HEK293 (cell line): Measurements from ENCODE around the gene TMEM218.

Experiments
- CTCF ChIA-PET: fragments of 350-600 bp; formaldehyde crosslinking; extraction: SDS; loops from one replicate; lab custom pipeline; 2021; ENCODE audit warnings: antibody characterized with exemption; lab: Yijun Ruan, JAX
- POLR2A ChIA-PET: fragments of 300-600 bp; formaldehyde crosslinking; extraction: SDS; loops from one replicate; lab custom pipeline; 2020; ENCODE audit warnings: antibody characterized with exemption, inconsistent platforms; lab: Yijun Ruan, JAX
- H3K27ac ChIP-seq: fragments of 200-500 bp; sonication (Bioruptor generic); 2 replicates; pipeline ENCODE4 v1.5.1; 2014; ENCODE audit warnings: low read depth, low read length, control low read depth, inconsistent platforms; ENCODE audit errors: extremely low read depth
- H3K36me3 ChIP-seq, 2 experiments: fragments of 200-500 bp in 1 of 2; sonication (Bioruptor generic) in 1 of 2; 1 replicate in 1 of 2; 2 replicates in 1 of 2; pipeline ENCODE4 v1.5.1; 2014 to 2017; ENCODE audit warnings: inconsistent platforms in 2 of 2, low read length in 2 of 2; ENCODE audit not compliant: control insufficient read depth in 2 of 2, insufficient read depth in 1 of 2
- H3K4me1 ChIP-seq: fragments of 200-500 bp; sonication (Bioruptor generic); 2 replicates; pipeline ENCODE4 v1.5.1; 2014; ENCODE audit warnings: mild to moderate bottlenecking, low read length, inconsistent platforms; ENCODE audit not compliant: control insufficient read depth, insufficient read depth
- H3K4me3 ChIP-seq: 2 replicates; pipeline ENCODE4 v1.5.1; 2011; ENCODE audit warnings: low read depth, mild to moderate bottlenecking, control low read depth, low read length, moderate library complexity
- H3K9me3 ChIP-seq: fragments of 200-500 bp; sonication (Bioruptor generic); 2 replicates; pipeline ENCODE4 v1.5.1; 2014; ENCODE audit warnings: low read depth, low read length, inconsistent platforms; ENCODE audit not compliant: control insufficient read depth, insufficient read depth
- IKZF3 ChIP-seq: fragments of 450-650 bp; IDR thresholded peaks from 2 replicates; pipeline ENCODE4 v1.5.0; 2018; ENCODE audit warnings: missing biosample characterization, mild to moderate bottlenecking, missing genetic modification characterization, moderate library complexity
- KLF16 ChIP-seq: fragments of 450-650 bp; formaldehyde crosslinking; IDR thresholded peaks from 2 replicates; pipeline ENCODE4 v1.5.1; 2017; ENCODE audit warnings: missing biosample characterization, missing genetic modification characterization
- MZF1 ChIP-seq: fragments of 450-650 bp; formaldehyde crosslinking; IDR thresholded peaks from 2 replicates; pipeline ENCODE4 v1.5.1; 2017; ENCODE audit warnings: missing biosample characterization, missing genetic modification characterization, borderline replicate concordance
- ZNF248 ChIP-seq: fragments of 450-650 bp; formaldehyde crosslinking; IDR thresholded peaks from 2 replicates; pipeline ENCODE4 v1.5.1; 2017; ENCODE audit warnings: missing biosample characterization, missing genetic modification characterization
- ZNF404 ChIP-seq: fragments of 450-650 bp; formaldehyde crosslinking; IDR thresholded peaks from 2 replicates; pipeline ENCODE4 v1.5.1; 2017; ENCODE audit warnings: missing biosample characterization, missing genetic modification characterization
- ZNF521 ChIP-seq: fragments of 450-650 bp; formaldehyde crosslinking; IDR thresholded peaks from 2 replicates; pipeline ENCODE4 v1.5.1; 2017; ENCODE audit warnings: missing biosample characterization, mild to moderate bottlenecking, missing genetic modification characterization
- ZNF624 ChIP-seq: fragments of 450-650 bp; formaldehyde crosslinking; IDR thresholded peaks from 2 replicates; pipeline ENCODE4 v1.5.1; 2017; ENCODE audit warnings: missing biosample characterization, missing genetic modification characterization
- ZNF654 ChIP-seq: fragments of 450-650 bp; formaldehyde crosslinking; IDR thresholded peaks from 2 replicates; pipeline ENCODE4 v1.5.1; 2016; ENCODE audit warnings: low read depth, missing biosample characterization, missing genetic modification characterization
- ZNF664 ChIP-seq: fragments of 450-650 bp; formaldehyde crosslinking; IDR thresholded peaks from 2 replicates; pipeline ENCODE4 v1.5.1; 2016; ENCODE audit warnings: missing biosample characterization, missing genetic modification characterization
- ZNF837 ChIP-seq: fragments of 450-650 bp; formaldehyde crosslinking; IDR thresholded peaks from 2 replicates; pipeline ENCODE4 v1.5.1; 2016; ENCODE audit warnings: missing biosample characterization, missing genetic modification characterization
- TF ChIP-seq, protein P1 (sequence below): fragments of 450-650 bp; formaldehyde crosslinking; IDR thresholded peaks from 2 replicates; pipeline ENCODE4 v1.5.1; 2016; ENCODE audit warnings: missing biosample characterization, missing genetic modification characterization, borderline replicate concordance
- TF ChIP-seq, protein P2 (sequence below): fragments of 450-650 bp; formaldehyde crosslinking; IDR thresholded peaks from 2 replicates; pipeline ENCODE4 v1.5.1; 2016; ENCODE audit warnings: missing biosample characterization, missing genetic modification characterization
- TF ChIP-seq, protein P3 (sequence below): fragments of 450-650 bp; formaldehyde crosslinking; IDR thresholded peaks from 2 replicates; pipeline ENCODE4 v1.5.1; 2016; ENCODE audit warnings: missing biosample characterization, missing genetic modification characterization
- TF ChIP-seq, protein P4 (sequence below): fragments of 450-650 bp; formaldehyde crosslinking; IDR thresholded peaks from 2 replicates; pipeline ENCODE4 v1.5.1; 2016; ENCODE audit warnings: missing biosample characterization, missing genetic modification characterization
- TF ChIP-seq, protein P5 (sequence below): fragments of 450-650 bp; formaldehyde crosslinking; IDR thresholded peaks from 2 replicates; pipeline ENCODE4 v1.5.1; 2016; ENCODE audit warnings: missing biosample characterization, missing genetic modification characterization, borderline replicate concordance

Gene TMEM218

DNA sequence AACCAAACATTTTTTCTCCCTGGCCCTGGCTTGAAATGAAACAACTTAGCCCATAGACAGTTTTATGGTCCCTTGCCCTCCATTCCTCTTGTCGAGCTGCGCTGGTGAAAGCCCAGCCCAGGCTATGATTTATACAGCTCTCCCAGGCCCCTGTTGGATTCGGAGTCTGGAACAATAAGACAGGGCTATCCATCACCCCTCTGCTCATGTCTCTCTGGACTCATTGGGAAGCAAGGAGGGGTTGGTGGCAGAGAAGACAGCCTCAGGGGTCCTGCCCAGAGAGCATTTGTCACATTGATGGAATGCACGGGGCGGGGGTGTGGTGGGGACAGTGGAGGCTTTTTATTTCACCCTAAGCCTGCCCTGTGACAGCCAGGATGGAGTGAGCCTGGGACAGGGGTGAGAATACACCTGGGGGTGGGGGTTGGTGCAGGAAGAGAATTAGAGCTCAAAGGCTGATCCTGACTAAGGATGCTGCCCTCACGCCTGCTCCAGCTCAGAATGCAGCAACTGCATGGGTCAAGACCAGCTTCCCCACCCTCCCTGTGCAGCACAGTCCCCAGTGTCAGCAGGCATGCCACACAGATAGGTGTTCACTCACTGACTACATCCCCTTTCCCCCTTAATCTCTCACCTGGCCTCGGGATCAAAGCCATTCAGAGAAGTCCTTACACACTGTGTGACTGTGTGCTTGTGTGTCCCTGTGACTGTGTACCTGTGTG lies 43.1 kb upstream of the TMEM218 start (continued):
- TF ChIP-seq, protein P1, sequence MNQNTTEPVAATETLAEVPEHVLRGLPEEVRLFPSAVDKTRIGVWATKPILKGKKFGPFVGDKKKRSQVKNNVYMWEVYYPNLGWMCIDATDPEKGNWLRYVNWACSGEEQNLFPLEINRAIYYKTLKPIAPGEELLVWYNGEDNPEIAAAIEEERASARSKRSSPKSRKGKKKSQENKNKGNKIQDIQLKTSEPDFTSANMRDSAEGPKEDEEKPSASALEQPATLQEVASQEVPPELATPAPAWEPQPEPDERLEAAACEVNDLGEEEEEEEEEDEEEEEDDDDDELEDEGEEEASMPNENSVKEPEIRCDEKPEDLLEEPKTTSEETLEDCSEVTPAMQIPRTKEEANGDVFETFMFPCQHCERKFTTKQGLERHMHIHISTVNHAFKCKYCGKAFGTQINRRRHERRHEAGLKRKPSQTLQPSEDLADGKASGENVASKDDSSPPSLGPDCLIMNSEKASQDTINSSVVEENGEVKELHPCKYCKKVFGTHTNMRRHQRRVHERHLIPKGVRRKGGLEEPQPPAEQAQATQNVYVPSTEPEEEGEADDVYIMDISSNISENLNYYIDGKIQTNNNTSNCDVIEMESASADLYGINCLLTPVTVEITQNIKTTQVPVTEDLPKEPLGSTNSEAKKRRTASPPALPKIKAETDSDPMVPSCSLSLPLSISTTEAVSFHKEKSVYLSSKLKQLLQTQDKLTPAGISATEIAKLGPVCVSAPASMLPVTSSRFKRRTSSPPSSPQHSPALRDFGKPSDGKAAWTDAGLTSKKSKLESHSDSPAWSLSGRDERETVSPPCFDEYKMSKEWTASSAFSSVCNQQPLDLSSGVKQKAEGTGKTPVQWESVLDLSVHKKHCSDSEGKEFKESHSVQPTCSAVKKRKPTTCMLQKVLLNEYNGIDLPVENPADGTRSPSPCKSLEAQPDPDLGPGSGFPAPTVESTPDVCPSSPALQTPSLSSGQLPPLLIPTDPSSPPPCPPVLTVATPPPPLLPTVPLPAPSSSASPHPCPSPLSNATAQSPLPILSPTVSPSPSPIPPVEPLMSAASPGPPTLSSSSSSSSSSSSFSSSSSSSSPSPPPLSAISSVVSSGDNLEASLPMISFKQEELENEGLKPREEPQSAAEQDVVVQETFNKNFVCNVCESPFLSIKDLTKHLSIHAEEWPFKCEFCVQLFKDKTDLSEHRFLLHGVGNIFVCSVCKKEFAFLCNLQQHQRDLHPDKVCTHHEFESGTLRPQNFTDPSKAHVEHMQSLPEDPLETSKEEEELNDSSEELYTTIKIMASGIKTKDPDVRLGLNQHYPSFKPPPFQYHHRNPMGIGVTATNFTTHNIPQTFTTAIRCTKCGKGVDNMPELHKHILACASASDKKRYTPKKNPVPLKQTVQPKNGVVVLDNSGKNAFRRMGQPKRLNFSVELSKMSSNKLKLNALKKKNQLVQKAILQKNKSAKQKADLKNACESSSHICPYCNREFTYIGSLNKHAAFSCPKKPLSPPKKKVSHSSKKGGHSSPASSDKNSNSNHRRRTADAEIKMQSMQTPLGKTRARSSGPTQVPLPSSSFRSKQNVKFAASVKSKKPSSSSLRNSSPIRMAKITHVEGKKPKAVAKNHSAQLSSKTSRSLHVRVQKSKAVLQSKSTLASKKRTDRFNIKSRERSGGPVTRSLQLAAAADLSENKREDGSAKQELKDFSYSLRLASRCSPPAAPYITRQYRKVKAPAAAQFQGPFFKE = no peak
- TF ChIP-seq ZNF248 (tag by site-specific recombination) (no peak), ZNF654 (no peak), ZNF521 (tag by site-specific recombination) (no peak), KLF16 (tag by site-specific recombination) (no peak), ZNF837 (tag by site-specific recombination) (no peak), MZF1 (tag by site-specific recombination) (no peak)
- TF ChIP-seq, protein P2, sequence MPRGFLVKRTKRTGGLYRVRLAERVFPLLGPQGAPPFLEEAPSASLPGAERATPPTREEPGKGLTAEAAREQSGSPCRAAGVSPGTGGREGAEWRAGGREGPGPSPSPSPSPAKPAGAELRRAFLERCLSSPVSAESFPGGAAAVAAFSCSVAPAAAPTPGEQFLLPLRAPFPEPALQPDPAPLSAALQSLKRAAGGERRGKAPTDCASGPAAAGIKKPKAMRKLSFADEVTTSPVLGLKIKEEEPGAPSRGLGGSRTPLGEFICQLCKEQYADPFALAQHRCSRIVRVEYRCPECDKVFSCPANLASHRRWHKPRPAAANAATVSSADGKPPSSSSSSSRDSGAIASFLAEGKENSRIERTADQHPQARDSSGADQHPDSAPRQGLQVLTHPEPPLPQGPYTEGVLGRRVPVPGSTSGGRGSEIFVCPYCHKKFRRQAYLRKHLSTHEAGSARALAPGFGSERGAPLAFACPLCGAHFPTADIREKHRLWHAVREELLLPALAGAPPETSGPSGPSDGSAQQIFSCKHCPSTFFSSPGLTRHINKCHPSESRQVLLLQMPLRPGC (tag by site-specific recombination) = no peak

DNA sequence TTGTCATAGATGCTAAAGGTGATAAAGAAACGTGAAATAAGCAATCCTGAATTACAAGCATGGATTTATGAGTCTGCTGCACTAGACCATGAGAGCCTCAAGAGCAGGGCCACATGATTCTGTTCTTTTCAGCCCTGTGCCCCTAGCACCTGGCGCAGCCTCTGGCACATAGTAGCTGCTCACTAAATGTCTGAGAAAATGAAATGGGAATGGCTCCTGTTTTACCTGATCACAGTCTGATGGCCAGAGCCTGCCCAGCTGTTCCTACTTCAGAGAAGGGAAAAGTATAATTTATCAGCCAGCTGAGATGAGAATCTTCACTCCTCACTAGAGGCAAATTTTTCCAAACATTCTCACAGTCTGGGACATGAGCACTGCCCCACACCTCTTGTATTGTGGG lies 42.4 kb upstream of the TMEM218 start:
- no peaks in the 10 kb centered on the region for H3K4me1 ChIP-seq
- TF ChIP-seq, protein P3, sequence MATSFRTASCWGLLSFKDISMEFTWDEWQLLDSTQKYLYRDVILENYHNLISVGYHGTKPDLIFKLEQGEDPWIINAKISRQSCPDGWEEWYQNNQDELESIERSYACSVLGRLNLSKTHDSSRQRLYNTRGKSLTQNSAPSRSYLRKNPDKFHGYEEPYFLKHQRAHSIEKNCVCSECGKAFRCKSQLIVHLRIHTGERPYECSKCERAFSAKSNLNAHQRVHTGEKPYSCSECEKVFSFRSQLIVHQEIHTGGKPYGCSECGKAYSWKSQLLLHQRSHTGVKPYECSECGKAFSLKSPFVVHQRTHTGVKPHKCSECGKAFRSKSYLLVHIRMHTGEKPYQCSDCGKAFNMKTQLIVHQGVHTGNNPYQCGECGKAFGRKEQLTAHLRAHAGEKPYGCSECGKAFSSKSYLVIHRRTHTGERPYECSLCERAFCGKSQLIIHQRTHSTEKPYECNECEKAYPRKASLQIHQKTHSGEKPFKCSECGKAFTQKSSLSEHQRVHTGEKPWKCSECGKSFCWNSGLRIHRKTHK (tag by site-specific recombination) = no peak
- peak; percentile 63; the same call in 1 of the 2 replicates for TF ChIP-seq ZNF664 (tag by site-specific recombination)

DNA sequence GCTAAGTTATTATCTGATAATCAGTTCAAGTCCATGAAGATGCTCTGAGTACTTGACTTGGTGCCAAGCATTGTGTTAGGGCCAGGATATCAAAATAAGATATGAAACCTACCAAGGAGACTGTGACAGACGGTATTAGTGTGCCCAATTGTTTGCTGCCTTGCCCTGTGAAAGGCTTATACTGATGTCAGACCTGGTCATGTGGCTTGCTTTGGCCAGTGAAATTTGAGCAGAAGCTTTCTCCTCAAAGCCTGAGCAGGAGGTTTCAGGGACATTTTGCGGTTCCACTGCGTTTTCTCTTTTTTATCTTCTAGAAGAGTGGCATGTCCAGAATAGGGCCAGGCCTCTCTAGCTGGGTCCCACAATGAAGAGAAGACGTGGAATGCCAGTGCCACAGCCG lies 37.3 kb upstream of the TMEM218 start:
- Histone ChIP-seq H3K4me1 (no peaks in the 10 kb centered on the region), H3K27ac (no peak overlapping the region), H3K36me3 (no peaks in the 10 kb centered on the region), H3K4me3 (no peak overlapping the region), H3K9me3 (no peaks in the 10 kb centered on the region)
- ChIA-PET CTCF (interaction anchor here (0.6 to 1.1 kb wide), 6 partner anchors 58 to 258 kb away, joined by 3 to 4 read pairs (median 3); no protein-coding TSS in a partner anchor), POLR2A (no interaction called here)
- TF ChIP-seq, protein P4, sequence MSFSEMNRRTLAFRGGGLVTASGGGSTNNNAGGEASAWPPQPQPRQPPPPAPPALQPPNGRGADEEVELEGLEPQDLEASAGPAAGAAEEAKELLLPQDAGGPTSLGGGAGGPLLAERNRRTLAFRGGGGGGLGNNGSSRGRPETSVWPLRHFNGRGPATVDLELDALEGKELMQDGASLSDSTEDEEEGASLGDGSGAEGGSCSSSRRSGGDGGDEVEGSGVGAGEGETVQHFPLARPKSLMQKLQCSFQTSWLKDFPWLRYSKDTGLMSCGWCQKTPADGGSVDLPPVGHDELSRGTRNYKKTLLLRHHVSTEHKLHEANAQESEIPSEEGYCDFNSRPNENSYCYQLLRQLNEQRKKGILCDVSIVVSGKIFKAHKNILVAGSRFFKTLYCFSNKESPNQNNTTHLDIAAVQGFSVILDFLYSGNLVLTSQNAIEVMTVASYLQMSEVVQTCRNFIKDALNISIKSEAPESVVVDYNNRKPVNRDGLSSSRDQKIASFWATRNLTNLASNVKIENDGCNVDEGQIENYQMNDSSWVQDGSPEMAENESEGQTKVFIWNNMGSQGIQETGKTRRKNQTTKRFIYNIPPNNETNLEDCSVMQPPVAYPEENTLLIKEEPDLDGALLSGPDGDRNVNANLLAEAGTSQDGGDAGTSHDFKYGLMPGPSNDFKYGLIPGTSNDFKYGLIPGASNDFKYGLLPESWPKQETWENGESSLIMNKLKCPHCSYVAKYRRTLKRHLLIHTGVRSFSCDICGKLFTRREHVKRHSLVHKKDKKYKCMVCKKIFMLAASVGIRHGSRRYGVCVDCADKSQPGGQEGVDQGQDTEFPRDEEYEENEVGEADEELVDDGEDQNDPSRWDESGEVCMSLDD (tag by site-specific recombination) = no peak
- TF ChIP-seq IKZF3 = no peak
- TF ChIP-seq ZNF624 (tag by site-specific recombination) = no peak
- no peak for TF ChIP-seq ZNF404 (tag by site-specific recombination)
- TF ChIP-seq, protein P5, sequence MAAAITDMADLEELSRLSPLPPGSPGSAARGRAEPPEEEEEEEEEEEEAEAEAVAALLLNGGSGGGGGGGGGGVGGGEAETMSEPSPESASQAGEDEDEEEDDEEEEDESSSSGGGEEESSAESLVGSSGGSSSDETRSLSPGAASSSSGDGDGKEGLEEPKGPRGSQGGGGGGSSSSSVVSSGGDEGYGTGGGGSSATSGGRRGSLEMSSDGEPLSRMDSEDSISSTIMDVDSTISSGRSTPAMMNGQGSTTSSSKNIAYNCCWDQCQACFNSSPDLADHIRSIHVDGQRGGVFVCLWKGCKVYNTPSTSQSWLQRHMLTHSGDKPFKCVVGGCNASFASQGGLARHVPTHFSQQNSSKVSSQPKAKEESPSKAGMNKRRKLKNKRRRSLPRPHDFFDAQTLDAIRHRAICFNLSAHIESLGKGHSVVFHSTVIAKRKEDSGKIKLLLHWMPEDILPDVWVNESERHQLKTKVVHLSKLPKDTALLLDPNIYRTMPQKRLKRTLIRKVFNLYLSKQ = no peak

More for the DNA sequence above, 42.4 kb upstream of the TMEM218 start:
- H3K4me3 ChIP-seq = no peak overlapping the region
- no peaks in the 10 kb centered on the region for H3K9me3 ChIP-seq
- ChIA-PET CTCF (interaction anchor here (0.7 to 1.4 kb wide), 5 partner anchors 8 to 195 kb away, joined by 3 to 6 read pairs (median 3); partner anchors contain the start of gene PKNOX2), POLR2A (no interaction called here)
- H3K27ac ChIP-seq = no peak overlapping the region
- H3K36me3 ChIP-seq = no peaks in the 10 kb centered on the region
